Measurements from ENCODE around the gene MTERF2. TPM values are rescaled to one million over a fixed set of nuclear protein-coding genes. Genes with fewer than 3 reads are reported as not detected.

Gene MTERF2
- total RNA-seq, 1 experiment from 2014 or later = 7.8 TPM

- TF ChIP-seq SRF (IDR thresholded peaks at IDR 0.05; ENCODE audit: low read depth) (no peak), SIN3A (IDR thresholded peaks at IDR 0.05; ENCODE audit: low read depth) (no peak), EZH2phosphoT487 (IDR thresholded peaks at IDR 0.05; ENCODE audit: borderline replicate concordance) (no peak)
- TF ChIP-seq, protein P1, sequence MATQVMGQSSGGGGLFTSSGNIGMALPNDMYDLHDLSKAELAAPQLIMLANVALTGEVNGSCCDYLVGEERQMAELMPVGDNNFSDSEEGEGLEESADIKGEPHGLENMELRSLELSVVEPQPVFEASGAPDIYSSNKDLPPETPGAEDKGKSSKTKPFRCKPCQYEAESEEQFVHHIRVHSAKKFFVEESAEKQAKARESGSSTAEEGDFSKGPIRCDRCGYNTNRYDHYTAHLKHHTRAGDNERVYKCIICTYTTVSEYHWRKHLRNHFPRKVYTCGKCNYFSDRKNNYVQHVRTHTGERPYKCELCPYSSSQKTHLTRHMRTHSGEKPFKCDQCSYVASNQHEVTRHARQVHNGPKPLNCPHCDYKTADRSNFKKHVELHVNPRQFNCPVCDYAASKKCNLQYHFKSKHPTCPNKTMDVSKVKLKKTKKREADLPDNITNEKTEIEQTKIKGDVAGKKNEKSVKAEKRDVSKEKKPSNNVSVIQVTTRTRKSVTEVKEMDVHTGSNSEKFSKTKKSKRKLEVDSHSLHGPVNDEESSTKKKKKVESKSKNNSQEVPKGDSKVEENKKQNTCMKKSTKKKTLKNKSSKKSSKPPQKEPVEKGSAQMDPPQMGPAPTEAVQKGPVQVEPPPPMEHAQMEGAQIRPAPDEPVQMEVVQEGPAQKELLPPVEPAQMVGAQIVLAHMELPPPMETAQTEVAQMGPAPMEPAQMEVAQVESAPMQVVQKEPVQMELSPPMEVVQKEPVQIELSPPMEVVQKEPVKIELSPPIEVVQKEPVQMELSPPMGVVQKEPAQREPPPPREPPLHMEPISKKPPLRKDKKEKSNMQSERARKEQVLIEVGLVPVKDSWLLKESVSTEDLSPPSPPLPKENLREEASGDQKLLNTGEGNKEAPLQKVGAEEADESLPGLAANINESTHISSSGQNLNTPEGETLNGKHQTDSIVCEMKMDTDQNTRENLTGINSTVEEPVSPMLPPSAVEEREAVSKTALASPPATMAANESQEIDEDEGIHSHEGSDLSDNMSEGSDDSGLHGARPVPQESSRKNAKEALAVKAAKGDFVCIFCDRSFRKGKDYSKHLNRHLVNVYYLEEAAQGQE (IDR thresholded peaks at IDR 0.05; ENCODE audit: low read depth) = no peak
- TF ChIP-seq, protein P2, sequence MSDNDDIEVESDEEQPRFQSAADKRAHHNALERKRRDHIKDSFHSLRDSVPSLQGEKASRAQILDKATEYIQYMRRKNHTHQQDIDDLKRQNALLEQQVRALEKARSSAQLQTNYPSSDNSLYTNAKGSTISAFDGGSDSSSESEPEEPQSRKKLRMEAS (IDR thresholded peaks at IDR 0.05) = no peak
- Histone ChIP-seq H3K36me3 (ENCODE audit: control insufficient read depth in 1 of 2, insufficient read depth in 2 of 2, low read length in 2 of 2) (peaks cover 0 to 5% of the 10 kb centered on the region in 2 experiments; a peak in 1 of 4 replicates), H3K79me2 (ENCODE audit: insufficient read depth, low read length) (peaks cover 6% of the 10 kb centered on the region; the same call in 1 of the 2 replicates), H3K9me3 (ENCODE audit: control insufficient read depth in 1 of 2, insufficient read depth in 1 of 2, low read depth in 1 of 2, low read length in 2 of 2) (no peaks in the 10 kb centered on the region), H4K20me1 (ENCODE audit: insufficient read depth) (no peaks in the 10 kb centered on the region), H2AFZ (ENCODE audit: low read depth, low read length, poor library complexity, severe bottlenecking) (no peak overlapping the region), H3K27me3 (ENCODE audit: insufficient read depth, low read length) (no peaks in the 10 kb centered on the region), H3K9me2 (ENCODE audit: insufficient read depth) (no peaks in the 10 kb centered on the region), H3K27ac (ENCODE audit: low read depth, low read length) (no peak overlapping the region), H3K9ac (ENCODE audit: low read length) (no peak overlapping the region), H3K4me1 (ENCODE audit: control insufficient read depth in 1 of 2, insufficient read depth in 2 of 2, low read length in 2 of 2) (peaks cover 5 to 9% of the 10 kb centered on the region in 2 experiments; a peak in 3 of 4 replicates), H3K4me3 (replicated peaks in 1 of 2; ENCODE audit: low read depth in 1 of 2, low read length in 2 of 2) (no peak overlapping the region), H3K4me2 (ENCODE audit: low read length) (no peak overlapping the region)
- ChIA-PET RAD21 (ENCODE audit: low non-redundant PET in 1 of 2, low total read pairs in 2 of 2, uncharacterized antibody in 2 of 2, unreplicated experiment in 2 of 2) (no interaction called here), POLR2A (no interaction called here), CTCF (no interaction called here)
- intact Hi-C loops (cut with micrococcal nuclease) = no loop called here
- DNase-seq (ENCODE audit: low read depth, low spot score) (no peak), ATAC-seq (no peak)
- BruUV-seq (replicated peaks) = no TSS peak
These were observed 4.7 kb downstream of the MTERF2 start for GRCh38 chr12:106982229-106982628.

DNA sequence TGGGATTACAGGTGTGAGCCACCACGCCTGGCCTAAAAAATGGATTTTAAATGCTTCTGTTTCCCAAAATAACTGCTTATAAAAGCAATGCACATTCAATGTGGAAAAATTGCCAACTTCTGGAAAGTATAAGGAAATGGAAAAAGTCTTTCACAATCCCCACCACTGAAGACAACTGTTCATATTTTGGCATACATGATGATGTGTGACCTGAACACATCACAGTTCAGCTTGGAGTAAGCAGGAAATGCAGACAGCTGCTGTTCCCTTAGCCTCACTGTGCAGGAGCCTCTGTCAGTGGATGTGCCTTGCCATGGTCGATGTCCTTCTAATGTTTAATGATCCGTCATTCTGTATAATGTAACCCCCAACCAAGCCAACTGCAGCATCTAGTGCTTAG, 5.2 kb downstream of the MTERF2 start:
- TF ChIP-seq POLR2AphosphoS5 (IDR thresholded peaks at IDR 0.05; ENCODE audit: low read depth, low read length) (no peak), SRF (IDR thresholded peaks at IDR 0.05; ENCODE audit: low read depth) (no peak), ZFX (IDR thresholded peaks at IDR 0.05) (no peak), RAD21 (IDR thresholded peaks at IDR 0.05; ENCODE audit: low read depth) (no peak), CEBPB (IDR thresholded peaks at IDR 0.05; ENCODE audit: low read depth) (no peak)
- TF ChIP-seq, protein P1 (IDR thresholded peaks at IDR 0.05; ENCODE audit: low read depth) = no peak
- H3K4me3 ChIP-seq (replicated peaks in 1 of 2; ENCODE audit: low read depth in 1 of 2, low read length in 2 of 2) = no peak overlapping the region
- no peak for ATAC-seq

More for the DNA sequence above, 5.2 kb downstream of the MTERF2 start:
- Histone ChIP-seq H3K9me2 (ENCODE audit: insufficient read depth) (no peaks in the 10 kb centered on the region), H3K79me2 (ENCODE audit: insufficient read depth, low read length) (peaks cover 6% of the 10 kb centered on the region; the same call in 1 of the 2 replicates), H3K4me1 (ENCODE audit: control insufficient read depth in 1 of 2, insufficient read depth in 2 of 2, low read length in 2 of 2) (peaks cover 4 to 7% of the 10 kb centered on the region in 2 experiments; a peak in 2 of 4 replicates), H3K9ac (ENCODE audit: low read length) (no peak overlapping the region), H3K27ac (ENCODE audit: low read depth, low read length) (no peak overlapping the region), H4K20me1 (ENCODE audit: insufficient read depth) (no peaks in the 10 kb centered on the region), H3K4me2 (ENCODE audit: low read length) (no peak overlapping the region), H3K9me3 (ENCODE audit: control insufficient read depth in 1 of 2, insufficient read depth in 1 of 2, low read depth in 1 of 2, low read length in 2 of 2) (no peaks in the 10 kb centered on the region), H3K36me3 (ENCODE audit: control insufficient read depth in 1 of 2, insufficient read depth in 2 of 2, low read length in 2 of 2) (peaks cover 0 to 5% of the 10 kb centered on the region in 2 experiments; a peak in 1 of 4 replicates), H2AFZ (ENCODE audit: low read depth, low read length, poor library complexity, severe bottlenecking) (no peak overlapping the region), H3K27me3 (ENCODE audit: insufficient read depth, low read length) (no peaks in the 10 kb centered on the region)
- DNase-seq (ENCODE audit: low read depth, low spot score) = no peak
- POLR2A ChIA-PET = no interaction called here
- intact Hi-C loops (cut with micrococcal nuclease) = no loop called here
- CTCF ChIA-PET = no interaction called here
- RAD21 ChIA-PET (ENCODE audit: low non-redundant PET in 1 of 2, low total read pairs in 2 of 2, uncharacterized antibody in 2 of 2, unreplicated experiment in 2 of 2) = no interaction called here
- no TSS peak for BruUV-seq (replicated peaks)
